ENCODE results near the gene RASL10B. TPM values are rescaled to one million over a fixed set of nuclear protein-coding genes. Genes with fewer than 3 reads are reported as not detected.

RASL10B gene
- total RNA-seq, 1 donor from 2014 or later: 20.1 TPM

DNA sequence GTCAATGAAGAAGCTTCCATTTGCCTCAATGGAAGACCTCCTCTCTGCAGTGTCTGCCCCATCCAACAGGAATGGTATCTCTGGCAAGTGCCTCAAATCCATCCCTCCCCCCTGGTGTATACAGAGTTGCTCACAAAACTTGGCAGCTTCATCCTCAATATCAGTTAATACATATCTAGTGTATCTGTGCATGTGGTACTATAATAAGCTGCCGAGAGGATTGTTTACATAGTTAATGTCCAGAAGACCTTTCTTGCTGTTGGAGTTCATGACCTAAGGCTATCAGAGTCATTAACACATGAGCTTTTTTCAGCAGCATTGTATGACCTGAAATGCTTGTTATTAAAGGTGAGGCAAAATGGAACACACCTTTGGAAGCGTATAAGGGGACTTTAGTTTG is 14.0 kb upstream of the RASL10B start:
- no peak overlapping the region for H3K4me3 Mint-ChIP-seq
- H3K4me1 Mint-ChIP-seq: peaks cover 22% of the 10 kb centered on the region
- peaks cover 10% of the 10 kb centered on the region for H3K36me3 Mint-ChIP-seq
- H3K9me3 Mint-ChIP-seq: no peaks in the 10 kb centered on the region
- no peak for TF ChIP-seq CTCF (IDR thresholded peaks at IDR 0.05; ENCODE audit: unreplicated experiment)
- peak overlapping the region; percentile 12 for H3K27ac Mint-ChIP-seq
- DNase-seq (ENCODE audit: low spot score in 2 of 2, unreplicated experiment in 2 of 2): no peak
- H3K27me3 Mint-ChIP-seq (ENCODE audit: low read depth): no peaks in the 10 kb centered on the region

- Mint-ChIP-seq H3K9me3 (no peaks in the 10 kb centered on the region), H3K36me3 (peaks cover 23% of the 10 kb centered on the region), H3K4me1 (peaks cover 44% of the 10 kb centered on the region), H3K4me3 (no peak overlapping the region), H3K27ac (no peak overlapping the region), H3K27me3 (ENCODE audit: low read depth) (no peaks in the 10 kb centered on the region)
- DNase-seq (ENCODE audit: low spot score in 2 of 2, unreplicated experiment in 2 of 2): no peak
- no peak for TF ChIP-seq CTCF (IDR thresholded peaks at IDR 0.05; ENCODE audit: unreplicated experiment)
These were observed 7.7 kb upstream of the RASL10B start for GRCh38 chr17:35723735-35724134.

- H3K4me3 Mint-ChIP-seq: no peak overlapping the region
- H3K36me3 Mint-ChIP-seq: peaks cover 17% of the 10 kb centered on the region
- peak overlapping the region; percentile 89 for H3K27ac Mint-ChIP-seq
- no peaks in the 10 kb centered on the region for H3K27me3 Mint-ChIP-seq (ENCODE audit: low read depth)
- H3K9me3 Mint-ChIP-seq: no peaks in the 10 kb centered on the region
- no peak for TF ChIP-seq CTCF (IDR thresholded peaks at IDR 0.05; ENCODE audit: unreplicated experiment)
- H3K4me1 Mint-ChIP-seq: peaks cover 52% of the 10 kb centered on the region
- no peak for DNase-seq (ENCODE audit: low spot score in 2 of 2, unreplicated experiment in 2 of 2)
These were observed 6.4 kb upstream of the RASL10B start for GRCh38 chr17:35725058-35725457.

DNA sequence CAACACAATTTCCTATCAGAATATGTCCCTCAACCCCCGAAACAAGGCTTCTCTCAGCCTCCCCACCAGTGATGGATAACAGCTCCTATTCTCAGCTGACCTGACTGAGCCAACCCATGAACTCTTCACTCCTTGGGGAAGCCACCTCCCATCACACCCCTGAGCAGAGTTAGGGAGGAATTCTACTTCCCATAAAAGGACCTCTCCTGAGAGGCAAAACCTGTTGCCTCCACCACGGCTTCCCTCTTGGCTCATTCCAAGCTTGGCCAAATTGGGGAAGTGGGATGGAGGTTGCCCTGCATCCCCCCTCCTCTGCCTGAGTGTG is 5.7 kb upstream of the RASL10B start:
- H3K9me3 Mint-ChIP-seq: no peaks in the 10 kb centered on the region
- peak overlapping the region; percentile 89 for H3K27ac Mint-ChIP-seq
- H3K27me3 Mint-ChIP-seq (ENCODE audit: low read depth): no peaks in the 10 kb centered on the region
- H3K4me3 Mint-ChIP-seq: no peak overlapping the region
- DNase-seq (ENCODE audit: low spot score in 2 of 2, unreplicated experiment in 2 of 2): no peak
- peaks cover 59% of the 10 kb centered on the region for H3K4me1 Mint-ChIP-seq
- peaks cover 16% of the 10 kb centered on the region for H3K36me3 Mint-ChIP-seq
- TF ChIP-seq CTCF (IDR thresholded peaks at IDR 0.05; ENCODE audit: unreplicated experiment): no peak

- Mint-ChIP-seq H3K36me3 (peaks cover 16% of the 10 kb centered on the region), H3K4me3 (no peak overlapping the region), H3K27me3 (ENCODE audit: low read depth) (no peaks in the 10 kb centered on the region), H3K27ac (peak overlapping the region; percentile 89), H3K9me3 (no peaks in the 10 kb centered on the region), H3K4me1 (peaks cover 64% of the 10 kb centered on the region)
- peak; percentile 75 to 87 for DNase-seq (ENCODE audit: low spot score in 2 of 2, unreplicated experiment in 2 of 2)
- TF ChIP-seq CTCF (IDR thresholded peaks at IDR 0.05; ENCODE audit: unreplicated experiment): no peak
These were observed 5.1 kb upstream of the RASL10B start for GRCh38 chr17:35726127-35726952.

All from mesothelial cell of epicardium (in vitro differentiated cells).